Endothelial cell of umbilical vein (primary cell): ENCODE measurements around the gene CCDC85C. TPM values are rescaled to one million over a fixed set of nuclear protein-coding genes. Genes with fewer than 3 reads are reported as not detected.

Experiments used
- BruUV-seq: library from RNA; stranded (reverse); fragments of 400-500 nt; replicated peaks from 2 replicates; lab custom pipeline; 2021; lab: Mats Ljungman, UMichigan
- CTCF ChIA-PET: fragments of 300-600, 350-600 bp; sonication (Branson Sonifier 250); formaldehyde crosslinking; loops from one replicate; lab custom pipeline; 2021; ENCODE audit warnings: antibody characterized with exemption, inconsistent platforms; lab: Charles Lee
- POLR2A ChIA-PET: fragments of 300-600, 350-600 bp; sonication (Branson Sonifier 250); formaldehyde crosslinking; loops from one replicate; lab custom pipeline; 2021; ENCODE audit warnings: antibody characterized with exemption, inconsistent platforms; lab: Charles Lee
- DNase-seq: peaks from one replicate; pipeline ENCODE4 v3.0.0-alpha.2; 2011; ENCODE audit warnings: low read depth, low spot score
- FAIRE-seq: peaks from 2 replicates; lab custom pipeline; 2011; peaks lifted over from hg19 to GRCh38; lab: Jason Lieb, UNC
- H2AFZ ChIP-seq: 2 replicates; pipeline ENCODE4 v1.6.0; 2012; ENCODE audit warnings: low read depth, low read length, control low read depth, inconsistent platforms
- H3K27ac ChIP-seq: 2 replicates; pipeline ENCODE4 v1.5.1; 2011; ENCODE audit warnings: low read depth, mild to moderate bottlenecking, control low read depth, low read length, moderate library complexity; ENCODE audit not compliant: insufficient read depth
- H3K27me3 ChIP-seq, 2 experiments: 2 replicates each; pipeline versions ENCODE4 v1.6.0 to v1.6.1; 2011; ENCODE audit warnings: low read length in 2 of 2, mixed read lengths in 1 of 2; ENCODE audit not compliant: control insufficient read depth in 2 of 2, insufficient read depth in 2 of 2
- H3K36me3 ChIP-seq, 2 experiments: 2 replicates in 1 of 2; 3 replicates in 1 of 2; pipeline ENCODE4 v1.5.1; 2011; ENCODE audit warnings: low read length in 2 of 2, mild to moderate bottlenecking in 1 of 2, moderate library complexity in 1 of 2; ENCODE audit not compliant: control insufficient read depth in 2 of 2, insufficient read depth in 2 of 2; ENCODE audit errors: extremely low read depth in 1 of 2
- H3K4me1 ChIP-seq: 3 replicates; pipeline ENCODE4 v1.5.1; 2011; ENCODE audit warnings: mild to moderate bottlenecking, low read length; ENCODE audit not compliant: control insufficient read depth, insufficient read depth; ENCODE audit errors: extremely low read depth
- H3K4me2 ChIP-seq: 2 replicates; pipeline ENCODE4 v1.6.1; 2011; ENCODE audit warnings: low read length, control low read depth, mixed read lengths; ENCODE audit not compliant: insufficient read depth
- H3K4me3 ChIP-seq, 3 experiments: fragments of 200-600 bp in 1 of 3; sonication (generic), shearing (Covaris generic) in 1 of 3; replicated peaks in 1 of 3; 2 replicates each; pipeline ENCODE4 v1.5.1; 2011 to 2016; ENCODE audit warnings: control low read depth in 3 of 3, low read length in 3 of 3, mild to moderate bottlenecking in 2 of 3, inconsistent platforms in 1 of 3, low read depth in 1 of 3, moderate library complexity in 1 of 3; ENCODE audit not compliant: insufficient read depth in 1 of 3
- H3K79me2 ChIP-seq: 2 replicates; pipeline ENCODE4 v1.6.0; 2012; ENCODE audit warnings: low read length, inconsistent platforms; ENCODE audit not compliant: control insufficient read depth, insufficient read depth
- H3K9ac ChIP-seq: replicated peaks from 2 replicates; pipeline ENCODE3; 2011; ENCODE audit warnings: low read length, control low read depth; ENCODE audit not compliant: insufficient read depth; ENCODE audit errors: extremely low read depth
- H3K9me1 ChIP-seq: replicated peaks from 3 replicates; pipeline ENCODE4 v1.6.0; 2011; ENCODE audit warnings: mild to moderate bottlenecking, low read length; ENCODE audit not compliant: control insufficient read depth, insufficient read depth; ENCODE audit errors: extremely low read depth
- H3K9me3 ChIP-seq: replicated peaks from 2 replicates; pipeline ENCODE4 v1.5.1; 2012; ENCODE audit warnings: low read length, inconsistent platforms; ENCODE audit not compliant: control insufficient read depth, insufficient read depth
- H4K20me1 ChIP-seq: replicated peaks from 2 replicates; pipeline ENCODE3; 2011; ENCODE audit warnings: mild to moderate bottlenecking, low read length; ENCODE audit not compliant: control insufficient read depth, insufficient read depth; ENCODE audit errors: extremely low read depth
- EZH2 ChIP-seq: IDR thresholded peaks from 2 replicates; pipeline ENCODE4 v1.6.1; 2012; ENCODE audit warnings: borderline replicate concordance, low read depth, mild to moderate bottlenecking, moderate library complexity, low read length, inconsistent platforms; ENCODE audit not compliant: severe bottlenecking
- FOS ChIP-seq: IDR thresholded peaks from 2 replicates; pipeline ENCODE4 v1.6.1; 2011; ENCODE audit warnings: mild to moderate bottlenecking, low read length, moderate library complexity, borderline replicate concordance; ENCODE audit not compliant: insufficient read depth
- GATA2 ChIP-seq: IDR thresholded peaks from 2 replicates; pipeline ENCODE4 v1.7.0; 2011; ENCODE audit warnings: low read depth, mild to moderate bottlenecking, moderate library complexity, mixed read lengths, low read length; ENCODE audit not compliant: insufficient read length, insufficient read depth
- JUN ChIP-seq: IDR thresholded peaks from 2 replicates; pipeline ENCODE4 v1.6.1; 2011; ENCODE audit warnings: borderline replicate concordance, low read depth; ENCODE audit not compliant: insufficient read length, insufficient read depth
- MYC ChIP-seq: IDR thresholded peaks from one replicate; pipeline ENCODE4 v1.6.1; 2011; ENCODE audit warnings: mild to moderate bottlenecking, low read depth, low read length
- POLR2A ChIP-seq: IDR thresholded peaks from 2 replicates; pipeline ENCODE4 v1.6.1; 2012; ENCODE audit warnings: low read depth, mild to moderate bottlenecking, control low read depth, low read length
- POLR2AphosphoS5 ChIP-seq: IDR thresholded peaks from 2 replicates; pipeline ENCODE4 v1.6.1; 2012; ENCODE audit warnings: low read depth, mild to moderate bottlenecking, control low read depth, low read length, moderate library complexity; ENCODE audit not compliant: insufficient read depth
- dilution Hi-C: fragments of 300-500 bp; cut with MboI; formaldehyde crosslinking; loops from one replicate; pipeline ENCODE4 v1.15.0; 2019; ENCODE audit warnings: low sequenced_read_pairs; ENCODE audit not compliant: extremely low pct_ligation_motif_present
- intact Hi-C: fragments of 100-400 bp; cut with micrococcal nuclease; formaldehyde crosslinking; loops from one replicate; pipeline ENCODE4 v1.10.0; 2022
- polyA plus RNA-seq, 4 experiments: library from polyadenylated mRNA; depleted of rRNA in 3 of 4; stranded (reverse) in 3 of 4; unstranded in 1 of 4; fragments of >200 nt; gene quantifications; 2 replicates each; pipeline versions ENCODE4 v1.2.1 to v1.2.3, GENCODE V29; 2011 to 2012; ENCODE audit warnings: missing spikeins in 1 of 4
- total RNA-seq: library from RNA; stranded (reverse); gene quantifications from 2 replicates; pipeline ENCODE4 v1.2.3, GENCODE V29; 2021
- TF ChIP-seq, protein P1 (sequence below), 2 donors: IDR thresholded peaks; 1 replicate in 1 of 2; 2 replicates in 1 of 2; pipeline ENCODE4 v1.5.1; 2011; ENCODE audit warnings: low read length in 2 of 2, mild to moderate bottlenecking in 2 of 2, moderate library complexity in 2 of 2, control low read depth in 1 of 2, inconsistent platforms in 1 of 2, low read depth in 1 of 2; ENCODE audit not compliant: insufficient read depth in 1 of 2; ENCODE audit errors: extremely low read depth in 1 of 2
- TF ChIP-seq, protein P2 (sequence below): IDR thresholded peaks from 2 replicates; pipeline ENCODE4 v1.6.1; 2011; ENCODE audit not compliant: insufficient read depth, insufficient read length

The CCDC85C gene
- total and polyA plus RNA-seq, 2 donors (not counting 3 experiments of a cell fraction or from before 2014, with no cell fraction given): 7.5 to 17.8 TPM

DNA sequence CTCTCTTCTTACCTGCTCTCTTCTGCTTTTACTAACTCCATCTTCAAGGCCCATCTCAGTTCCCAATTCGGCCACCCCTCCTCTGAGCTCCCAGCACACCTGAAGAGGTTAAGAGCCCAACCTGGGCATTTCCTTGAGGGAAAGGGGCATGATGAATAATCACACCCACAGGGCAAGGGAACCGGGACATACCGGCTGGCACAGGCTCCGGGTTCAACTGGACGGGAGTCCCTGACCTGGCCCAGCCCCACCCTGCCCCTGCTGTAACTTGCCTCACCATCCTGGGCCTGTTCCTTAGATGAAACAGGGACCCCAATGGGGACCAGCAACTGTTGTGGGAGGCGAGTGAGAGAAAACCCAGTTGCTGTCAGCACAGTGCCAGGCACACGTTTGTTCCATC is 8.5 kb downstream of the CCDC85C start:
- no peak overlapping the region for H3K4me3 ChIP-seq
- H3K79me2 ChIP-seq: no peaks in the 10 kb centered on the region
- H3K4me2 ChIP-seq: no peak overlapping the region
- intact Hi-C loops (no loop called here), dilution Hi-C loops (no loop called here)
- FAIRE-seq (no peak), DNase-seq (no peak)
- no peak overlapping the region for H3K9ac ChIP-seq
- no peaks in the 10 kb centered on the region for H3K9me1 ChIP-seq
- peaks cover 33% of the 10 kb centered on the region for H3K4me1 ChIP-seq
- ChIA-PET POLR2A (no interaction called here), CTCF (interaction anchor here (1.8 kb wide), 1 partner anchor 24 kb away, joined by 5 read pairs; no protein-coding TSS in a partner anchor)
- H3K27ac ChIP-seq: no peak overlapping the region
- H3K9me3 ChIP-seq: no peaks in the 10 kb centered on the region
- no peak for TF ChIP-seq GATA2
- TF ChIP-seq POLR2A: no peak
- no peak for TF ChIP-seq FOS
- TF ChIP-seq EZH2: no peak
- TF ChIP-seq POLR2AphosphoS5: no peak
- TF ChIP-seq, protein P1, sequence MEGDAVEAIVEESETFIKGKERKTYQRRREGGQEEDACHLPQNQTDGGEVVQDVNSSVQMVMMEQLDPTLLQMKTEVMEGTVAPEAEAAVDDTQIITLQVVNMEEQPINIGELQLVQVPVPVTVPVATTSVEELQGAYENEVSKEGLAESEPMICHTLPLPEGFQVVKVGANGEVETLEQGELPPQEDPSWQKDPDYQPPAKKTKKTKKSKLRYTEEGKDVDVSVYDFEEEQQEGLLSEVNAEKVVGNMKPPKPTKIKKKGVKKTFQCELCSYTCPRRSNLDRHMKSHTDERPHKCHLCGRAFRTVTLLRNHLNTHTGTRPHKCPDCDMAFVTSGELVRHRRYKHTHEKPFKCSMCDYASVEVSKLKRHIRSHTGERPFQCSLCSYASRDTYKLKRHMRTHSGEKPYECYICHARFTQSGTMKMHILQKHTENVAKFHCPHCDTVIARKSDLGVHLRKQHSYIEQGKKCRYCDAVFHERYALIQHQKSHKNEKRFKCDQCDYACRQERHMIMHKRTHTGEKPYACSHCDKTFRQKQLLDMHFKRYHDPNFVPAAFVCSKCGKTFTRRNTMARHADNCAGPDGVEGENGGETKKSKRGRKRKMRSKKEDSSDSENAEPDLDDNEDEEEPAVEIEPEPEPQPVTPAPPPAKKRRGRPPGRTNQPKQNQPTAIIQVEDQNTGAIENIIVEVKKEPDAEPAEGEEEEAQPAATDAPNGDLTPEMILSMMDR (IDR thresholded peaks at IDR 0.05; ENCODE audit: extremely low read depth in 1 of 2, insufficient read depth in 1 of 2, low read depth in 1 of 2, low read length in 2 of 2): no peak
- no peak for TF ChIP-seq JUN
- TF ChIP-seq, protein P2, sequence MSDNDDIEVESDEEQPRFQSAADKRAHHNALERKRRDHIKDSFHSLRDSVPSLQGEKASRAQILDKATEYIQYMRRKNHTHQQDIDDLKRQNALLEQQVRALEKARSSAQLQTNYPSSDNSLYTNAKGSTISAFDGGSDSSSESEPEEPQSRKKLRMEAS: no peak
- TF ChIP-seq MYC: no peak
- H4K20me1 ChIP-seq: no peaks in the 10 kb centered on the region
- no peaks in the 10 kb centered on the region for H3K27me3 ChIP-seq
- H3K36me3 ChIP-seq: no peaks in the 10 kb centered on the region
- BruUV-seq: no TSS peak
- no peak overlapping the region for H2AFZ ChIP-seq
